Ascending aorta (tissue), 2 donors: ENCODE measurements around the gene IMMP2L. TPM values are rescaled to one million over a fixed set of nuclear protein-coding genes. Genes with fewer than 3 reads are reported as not detected.
"Not testable (repeated sequence)": the region's sequence is repeated elsewhere in the genome, so short reads cannot be mapped to it uniquely, and the experiment has no call there.

Experiments used
- DNase-seq, 2 donors: peaks; one replicate each; pipeline ENCODE4 v3.0.0-alpha.2; 2019; ENCODE audit warnings: low spot score in 2 of 2
- H3K27ac ChIP-seq, 2 donors: fragments of 200-600 bp; sonication (generic); one replicate each; pipeline ENCODE4 v1.5.1; 2016 to 2017; ENCODE audit warnings: mild to moderate bottlenecking in 1 of 2
- H3K27me3 ChIP-seq: fragments of 200-600 bp; sonication (generic); one replicate; pipeline ENCODE4 v1.5.1; 2017
- H3K36me3 ChIP-seq, 2 donors: fragments of 200-600 bp; sonication (generic); one replicate each; pipeline ENCODE4 v1.5.1; 2016
- H3K4me1 ChIP-seq, 2 donors: fragments of 200-600 bp; sonication (generic); one replicate each; pipeline ENCODE4 v1.5.1; 2016 to 2017; ENCODE audit warnings: mild to moderate bottlenecking in 1 of 2
- H3K4me3 ChIP-seq, 2 donors: fragments of 200-600 bp; sonication (generic); one replicate each; pipeline ENCODE4 v1.5.1; 2016 to 2017; ENCODE audit warnings: mild to moderate bottlenecking in 1 of 2
- H3K9me3 ChIP-seq, 2 donors: fragments of 200-600 bp; sonication (generic); one replicate each; pipeline ENCODE4 v1.5.1; 2016
- CTCF ChIP-seq, 3 experiments: fragments of 200-600 bp in 2 of 3; fragments of 450-650 bp in 1 of 3; sonication (generic) in 2 of 3; IDR thresholded peaks; one replicate each; pipeline ENCODE4 v1.5.1; 2016 to 2019; ENCODE audit warnings: antibody characterized with exemption in 3 of 3, mild to moderate bottlenecking in 1 of 3, moderate library complexity in 1 of 3
- intact Hi-C: fragments of 100-400 bp; cut with DNase I; formaldehyde crosslinking; loops from one replicate; pipeline ENCODE4 v1.15.1; 2023
- total RNA-seq: library from RNA; depleted of rRNA; stranded (reverse); fragments of >200 nt; gene quantifications from one replicate; pipeline ENCODE4 v1.1.0, GENCODE V29; 2016

IMMP2L gene
- total RNA-seq, 1 donor from 2014 or later = 143 TPM

- H3K27ac ChIP-seq = no peak overlapping the region
- no peak for DNase-seq
- peaks cover 0 to 6% of the 10 kb centered on the region in 2 donors for H3K4me1 ChIP-seq
- H3K9me3 ChIP-seq = no peaks in the 10 kb centered on the region
- no peak overlapping the region for H3K4me3 ChIP-seq
- no peaks in the 10 kb centered on the region for H3K27me3 ChIP-seq
- intact Hi-C loops = no loop called here
- no peaks in the 10 kb centered on the region for H3K36me3 ChIP-seq
- no peak for TF ChIP-seq CTCF (IDR thresholded peaks at IDR 0.05)
These were observed 287.4 kb downstream of the IMMP2L start for GRCh38 chr7:111274857-111275256.

GRCh38 chr7:111272092-111272491 lies 290.2 kb downstream of the IMMP2L start:
- no peak for TF ChIP-seq CTCF (IDR thresholded peaks at IDR 0.05)
- no peak overlapping the region for H3K27ac ChIP-seq
- H3K9me3 ChIP-seq = no peaks in the 10 kb centered on the region
- intact Hi-C loops = no loop called here
- H3K4me1 ChIP-seq = peaks cover 0 to 2% of the 10 kb centered on the region in 2 donors
- DNase-seq = no peak
- no peaks in the 10 kb centered on the region for H3K36me3 ChIP-seq
- H3K4me3 ChIP-seq = no peak overlapping the region
- no peaks in the 10 kb centered on the region for H3K27me3 ChIP-seq

GRCh38 chr7:111270794-111271193 lies 291.5 kb downstream of the IMMP2L start:
- H3K4me1 ChIP-seq, H3K27me3 ChIP-seq, H3K4me3 ChIP-seq, H3K36me3 ChIP-seq, H3K27ac ChIP-seq, DNase-seq, H3K9me3 ChIP-seq, intact Hi-C loops: not testable (repeated sequence)

- TF ChIP-seq CTCF (IDR thresholded peaks at IDR 0.05) = no peak
- intact Hi-C loops = no loop called here
These were observed 293.4 kb downstream of the IMMP2L start for GRCh38 chr7:111268941-111269340.

GRCh38 chr7:111266613-111267012 lies 295.7 kb downstream of the IMMP2L start:
- no peaks in the 10 kb centered on the region for H3K27me3 ChIP-seq
- H3K4me3 ChIP-seq = no peak overlapping the region
- TF ChIP-seq CTCF (IDR thresholded peaks at IDR 0.05) = no peak
- no peak for DNase-seq
- no peaks in the 10 kb centered on the region for H3K9me3 ChIP-seq
- intact Hi-C loops = no loop called here
- no peak overlapping the region for H3K27ac ChIP-seq
- no peaks in the 10 kb centered on the region for H3K4me1 ChIP-seq
- H3K36me3 ChIP-seq = no peaks in the 10 kb centered on the region

More at GRCh38 chr7:111268941-111269340, 293.4 kb downstream of the IMMP2L start:
- H3K9me3 ChIP-seq = no peaks in the 10 kb centered on the region
- H3K27me3 ChIP-seq = no peaks in the 10 kb centered on the region
- no peak overlapping the region for H3K4me3 ChIP-seq
- no peak for DNase-seq
- no peaks in the 10 kb centered on the region for H3K4me1 ChIP-seq
- no peak overlapping the region for H3K27ac ChIP-seq
- H3K36me3 ChIP-seq = no peaks in the 10 kb centered on the region

- intact Hi-C loops = no loop called here
- no peak overlapping the region for H3K4me3 ChIP-seq
- DNase-seq = no peak
- no peaks in the 10 kb centered on the region for H3K9me3 ChIP-seq
- H3K36me3 ChIP-seq = no peaks in the 10 kb centered on the region
- no peak for TF ChIP-seq CTCF (IDR thresholded peaks at IDR 0.05)
- no peaks in the 10 kb centered on the region for H3K4me1 ChIP-seq
- no peaks in the 10 kb centered on the region for H3K27me3 ChIP-seq
- H3K27ac ChIP-seq = no peak overlapping the region
These were observed 296.9 kb downstream of the IMMP2L start for GRCh38 chr7:111265394-111265793.
